ENCODE results near the gene ZFX.

- TF ChIP-seq CTCF (conservative IDR thresholded peaks at IDR 0.05; ENCODE audit: low read length) = no peak
- TF ChIP-seq EZH2phosphoT487 (IDR thresholded peaks at IDR 0.05; ENCODE audit: borderline replicate concordance) = no peak
These were observed 94.2 kb downstream of the ZFX start for GRCh38 chrX:24243692-24244091.

Measured in Loucy (cell line).